PC-3 (cell line): ENCODE data around the gene SPATA46. TPM values are rescaled to one million over a fixed set of nuclear protein-coding genes. Genes with fewer than 3 reads are reported as not detected.
A peak's percentile ranks its signal among the peaks of the same experiment; 100 is the strongest.

Experiments
- ATAC-seq: fragments of 200-7000 bp; cut with Tn5 transposase; 2 replicates; pipeline ENCODE4 v1.9.1; 2020; ENCODE audit warnings: mild to moderate bottlenecking, moderate library complexity
- BruUV-seq: library from RNA; stranded (reverse); fragments of 400-500 nt; replicated peaks from 2 replicates; lab custom pipeline; 2021; lab: Mats Ljungman, UMichigan
- CTCF ChIA-PET: fragments of 300-600 bp; sonication (Branson Sonifier 250); formaldehyde crosslinking; loops from one replicate; lab custom pipeline; 2022; ENCODE audit warnings: antibody characterized with exemption; lab: Charles Lee
- POLR2A ChIA-PET: fragments of 300-600 bp; sonication (Branson Sonifier 250); formaldehyde crosslinking; loops from one replicate; lab custom pipeline; 2022; ENCODE audit warnings: antibody characterized with exemption; ENCODE audit not compliant: unreplicated experiment; lab: Charles Lee
- DNase-seq: peaks from one replicate; pipeline ENCODE4 v3.0.0-alpha.2; 2015
- H2AFZ ChIP-seq: fragments of 300-600 bp; sonication (generic); 2 replicates; pipeline ENCODE4 v1.6.0; 2016; ENCODE audit warnings: antibody characterized with exemption, low read length
- H3F3A ChIP-seq: fragments of 300-600 bp; sonication (generic); one replicate; pipeline ENCODE4 v1.6.0; 2017; ENCODE audit warnings: antibody characterized with exemption, low read length, control low read depth, mild to moderate bottlenecking; ENCODE audit not compliant: unreplicated experiment
- H3K27ac ChIP-seq: fragments of 300-600 bp; sonication (generic); 2 replicates; pipeline ENCODE4 v1.5.1; 2016; ENCODE audit warnings: mild to moderate bottlenecking, low read length
- H3K27me3 ChIP-seq: fragments of 300-600 bp; sonication (generic); 2 replicates; pipeline ENCODE4 v1.6.1; 2016; ENCODE audit warnings: low read length, mixed read lengths
- H3K36me3 ChIP-seq: fragments of 300-600 bp; sonication (generic); 2 replicates; pipeline ENCODE4 v1.6.1; 2016; ENCODE audit warnings: low read depth, mixed run types, low read length, mixed read lengths
- H3K4me1 ChIP-seq: fragments of 300-600 bp; sonication (generic); 2 replicates; pipeline ENCODE4 v1.5.1; 2016; ENCODE audit warnings: low read length; ENCODE audit not compliant: insufficient read depth
- H3K4me2 ChIP-seq: fragments of 300-600 bp; sonication (generic); 2 replicates; pipeline ENCODE4 v1.6.0; 2016; ENCODE audit warnings: low read length
- H3K4me3 ChIP-seq: fragments of 300-600 bp; sonication (generic); 2 replicates; pipeline ENCODE4 v1.5.1; 2016; ENCODE audit warnings: mild to moderate bottlenecking, low read length, mixed read lengths
- H3K79me2 ChIP-seq: fragments of 300-600 bp; sonication (generic); 2 replicates; pipeline ENCODE4 v1.6.1; 2017; ENCODE audit warnings: low read length, mixed read lengths
- H3K9ac ChIP-seq: fragments of 300-600 bp; sonication (generic); 2 replicates; pipeline ENCODE4 v1.6.0; 2016; ENCODE audit warnings: mild to moderate bottlenecking, low read length
- H3K9me2 ChIP-seq: fragments of 300-600 bp; sonication (generic); replicated peaks from 2 replicates; pipeline ENCODE4 v1.6.1; 2016; ENCODE audit warnings: mixed run types, low read length, mixed read lengths
- H3K9me3 ChIP-seq: fragments of 300-600 bp; sonication (generic); 2 replicates; pipeline ENCODE4 v1.6.1; 2016; ENCODE audit warnings: low read length, mixed read lengths
- H4K20me1 ChIP-seq: fragments of 300-600 bp; sonication (generic); 2 replicates; pipeline ENCODE4 v1.6.1; 2016; ENCODE audit warnings: low read length, mixed read lengths
- EZH2 ChIP-seq: fragments of 300-600 bp; sonication (generic); IDR thresholded peaks from one replicate; pipeline ENCODE4 v1.6.1; 2017; ENCODE audit warnings: antibody characterized with exemption, mild to moderate bottlenecking, low read length; ENCODE audit not compliant: unreplicated experiment
- EZH2phosphoT487 ChIP-seq: fragments of 300-600 bp; sonication (generic); IDR thresholded peaks from 2 replicates; pipeline ENCODE4 v1.6.1; 2018; ENCODE audit warnings: mild to moderate bottlenecking, antibody characterized with exemption, low read length, borderline replicate concordance
- intact Hi-C: fragments of 100-400 bp; cut with micrococcal nuclease; formaldehyde crosslinking; loops from 2 replicates; pipeline ENCODE4 v1.9.0; 2023
- total RNA-seq: library from RNA; depleted of rRNA; stranded (reverse); fragments of >200 nt; gene quantifications from 2 replicates; pipeline ENCODE4 v1.2.3, GENCODE V29; 2014
- TF ChIP-seq, protein P1 (sequence below): fragments of 300-600 bp; sonication (generic); conservative IDR thresholded peaks from 2 replicates; pipeline ENCODE4 v1.5.1; 2017; ENCODE audit warnings: antibody characterized with exemption, low read depth, mild to moderate bottlenecking, low read length

The SPATA46 gene
- total RNA-seq, 1 experiment from 2014 or later, result not detected

DNA sequence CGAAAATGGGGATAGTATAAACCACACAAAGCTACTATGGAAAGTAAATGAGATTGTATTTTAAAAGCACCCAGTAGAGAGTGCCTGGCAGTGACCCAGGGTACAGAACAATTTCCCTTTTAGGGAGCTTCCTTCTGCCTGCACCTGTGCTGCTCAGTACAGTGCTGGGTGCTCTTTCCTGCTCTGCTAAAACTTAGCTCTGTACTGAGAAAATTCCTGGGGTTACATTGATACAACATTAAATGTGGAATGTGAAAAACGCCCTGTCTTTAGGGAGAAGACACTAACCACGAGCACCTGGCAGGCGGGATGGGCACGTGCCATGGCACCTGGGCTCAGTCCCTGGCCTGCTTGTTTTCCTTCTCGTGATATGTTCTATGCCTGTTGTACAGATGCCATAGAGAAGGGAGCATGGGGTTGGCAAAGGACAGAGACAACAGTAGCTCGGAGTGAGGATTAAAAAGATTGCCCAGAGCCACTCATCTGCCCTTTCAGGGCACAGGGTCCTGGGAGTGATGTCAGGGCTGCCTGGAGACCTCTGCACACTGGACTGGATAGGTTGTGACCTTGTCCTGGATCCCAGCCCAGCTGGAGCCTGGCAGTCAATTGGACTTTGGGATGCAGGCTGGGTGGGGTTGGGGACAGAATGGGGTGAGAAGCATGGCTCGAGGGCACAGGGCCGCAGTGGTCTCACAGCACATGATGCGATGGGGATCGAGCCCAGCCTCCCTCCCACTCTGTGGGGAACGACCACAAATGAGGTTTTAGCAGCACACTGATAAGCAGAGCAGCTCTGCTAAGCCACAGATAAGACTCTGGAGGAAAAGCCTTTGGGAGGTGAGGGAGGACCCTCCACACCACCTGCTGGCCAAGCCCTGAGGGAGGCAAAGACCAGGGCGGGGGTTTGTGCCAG lies 4.2 kb downstream of the SPATA46 start:
- no peak overlapping the region for H3K27ac ChIP-seq
- H3F3A ChIP-seq, result no peaks in the 10 kb centered on the region
- no TSS peak for BruUV-seq
- CTCF ChIA-PET, result no interaction called here
- POLR2A ChIA-PET, result interaction anchor here (0.6 kb wide), 1 partner anchor 9 kb away, joined by 3 read pairs; the partner anchor contains the start of gene C1orf226
- H3K27me3 ChIP-seq, result no peaks in the 10 kb centered on the region
- H2AFZ ChIP-seq, result no peak overlapping the region
- no peak overlapping the region for H3K4me3 ChIP-seq
- no peaks in the 10 kb centered on the region for H3K79me2 ChIP-seq
- no peaks in the 10 kb centered on the region for H3K9me2 ChIP-seq
- peaks cover 28% of the 10 kb centered on the region for H3K4me1 ChIP-seq
- H4K20me1 ChIP-seq, result no peaks in the 10 kb centered on the region
- H3K9ac ChIP-seq, result no peak overlapping the region
- ATAC-seq (no peak; the same call in 1 of the 2 replicates), DNase-seq (peak; percentile 31)
- H3K36me3 ChIP-seq, result no peaks in the 10 kb centered on the region
- no peak overlapping the region for H3K4me2 ChIP-seq
- TF ChIP-seq EZH2, result no peak
- H3K9me3 ChIP-seq, result no peaks in the 10 kb centered on the region
- intact Hi-C loops, result no loop called here

DNA sequence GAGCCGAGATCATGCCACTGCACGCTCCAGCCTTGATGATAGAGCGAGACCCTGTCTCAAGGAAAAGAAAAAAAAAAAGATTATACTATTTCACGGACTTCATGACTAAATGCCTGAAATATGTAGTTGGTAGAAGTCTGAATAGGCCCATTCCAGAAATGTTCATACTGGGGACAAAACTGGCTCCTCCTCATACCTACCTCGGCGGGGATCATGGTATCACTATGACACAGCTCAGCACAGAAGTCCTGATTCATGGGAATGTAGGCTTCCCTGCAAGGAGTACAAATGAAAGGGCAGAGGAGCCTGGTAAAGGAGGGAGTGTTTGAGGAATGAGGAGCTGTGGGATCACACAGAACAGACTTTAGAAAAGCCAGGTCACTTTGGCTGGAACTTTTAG lies 5.0 kb downstream of the SPATA46 start:
- no peak overlapping the region for H3K4me2 ChIP-seq
- ChIA-PET CTCF (no interaction called here), POLR2A (no interaction called here)
- H3K4me1 ChIP-seq, result peaks cover 28% of the 10 kb centered on the region
- no peaks in the 10 kb centered on the region for H3K36me3 ChIP-seq
- TF ChIP-seq EZH2 (no peak), EZH2phosphoT487 (no peak)
- TF ChIP-seq, protein P1, sequence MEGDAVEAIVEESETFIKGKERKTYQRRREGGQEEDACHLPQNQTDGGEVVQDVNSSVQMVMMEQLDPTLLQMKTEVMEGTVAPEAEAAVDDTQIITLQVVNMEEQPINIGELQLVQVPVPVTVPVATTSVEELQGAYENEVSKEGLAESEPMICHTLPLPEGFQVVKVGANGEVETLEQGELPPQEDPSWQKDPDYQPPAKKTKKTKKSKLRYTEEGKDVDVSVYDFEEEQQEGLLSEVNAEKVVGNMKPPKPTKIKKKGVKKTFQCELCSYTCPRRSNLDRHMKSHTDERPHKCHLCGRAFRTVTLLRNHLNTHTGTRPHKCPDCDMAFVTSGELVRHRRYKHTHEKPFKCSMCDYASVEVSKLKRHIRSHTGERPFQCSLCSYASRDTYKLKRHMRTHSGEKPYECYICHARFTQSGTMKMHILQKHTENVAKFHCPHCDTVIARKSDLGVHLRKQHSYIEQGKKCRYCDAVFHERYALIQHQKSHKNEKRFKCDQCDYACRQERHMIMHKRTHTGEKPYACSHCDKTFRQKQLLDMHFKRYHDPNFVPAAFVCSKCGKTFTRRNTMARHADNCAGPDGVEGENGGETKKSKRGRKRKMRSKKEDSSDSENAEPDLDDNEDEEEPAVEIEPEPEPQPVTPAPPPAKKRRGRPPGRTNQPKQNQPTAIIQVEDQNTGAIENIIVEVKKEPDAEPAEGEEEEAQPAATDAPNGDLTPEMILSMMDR, result no peak
- H3K9ac ChIP-seq, result no peak overlapping the region
- no peaks in the 10 kb centered on the region for H3K79me2 ChIP-seq
- no peaks in the 10 kb centered on the region for H3K9me2 ChIP-seq
- H4K20me1 ChIP-seq, result no peaks in the 10 kb centered on the region
- no peak overlapping the region for H3K4me3 ChIP-seq
- H3K27ac ChIP-seq, result no peak overlapping the region
- H3F3A ChIP-seq, result no peaks in the 10 kb centered on the region
- H3K27me3 ChIP-seq, result no peaks in the 10 kb centered on the region
- no peak for ATAC-seq
- no peaks in the 10 kb centered on the region for H3K9me3 ChIP-seq
- no TSS peak for BruUV-seq
- H2AFZ ChIP-seq, result no peak overlapping the region
- DNase-seq, result peak; percentile 49
- intact Hi-C loops, result no loop called here

DNA sequence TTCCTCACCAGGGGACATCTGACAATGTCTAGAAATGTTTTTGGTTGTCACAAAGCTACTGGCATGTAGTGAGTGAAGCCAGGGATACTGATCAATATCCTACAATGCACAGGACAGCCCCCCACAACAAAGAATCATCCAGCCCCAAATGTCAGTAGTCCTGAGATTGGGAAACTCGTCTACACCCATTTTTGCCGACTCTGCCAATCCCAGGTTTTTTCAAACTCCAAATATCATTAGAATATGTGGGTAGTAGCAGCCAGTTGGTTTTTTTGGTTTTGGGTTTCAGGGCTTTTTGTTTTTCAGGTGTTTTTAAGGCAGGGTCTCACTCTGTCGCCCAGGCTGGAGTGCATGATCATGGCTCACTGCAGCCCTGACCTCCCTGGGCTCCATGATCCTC lies 5.9 kb downstream of the SPATA46 start:
- no peak for DNase-seq
- BruUV-seq, result no TSS peak
- Histone ChIP-seq H3K27ac (no peak overlapping the region), H3F3A (no peaks in the 10 kb centered on the region), H3K4me1 (peaks cover 28% of the 10 kb centered on the region), H3K9ac (no peak overlapping the region), H3K9me3 (no peaks in the 10 kb centered on the region), H2AFZ (no peak overlapping the region), H3K4me3 (no peak overlapping the region), H3K4me2 (no peak overlapping the region), H3K36me3 (no peaks in the 10 kb centered on the region), H3K9me2 (no peaks in the 10 kb centered on the region), H3K27me3 (no peaks in the 10 kb centered on the region), H4K20me1 (no peaks in the 10 kb centered on the region), H3K79me2 (no peaks in the 10 kb centered on the region)
- intact Hi-C loops, result no loop called here
- TF ChIP-seq, protein P1, result no peak
- POLR2A ChIA-PET, result no interaction called here
- no peak for ATAC-seq
- CTCF ChIA-PET, result no interaction called here
